Testis (tissue), 2 donors: ENCODE measurements around the gene ARHGAP31.

ENCODE experiments used
- CTCF ChIP-seq, 3 experiments: fragments of 450-650 bp in 2 of 3; fragments of 200-600 bp in 1 of 3; sonication (generic) in 1 of 3; IDR thresholded peaks; one replicate each; pipeline ENCODE4 v1.5.1; 2016 to 2019; ENCODE audit warnings: antibody characterized with exemption in 3 of 3, mild to moderate bottlenecking in 2 of 3, moderate library complexity in 1 of 3
- POLR2A ChIP-seq: fragments of 450-650 bp; IDR thresholded peaks from one replicate; pipeline ENCODE4 v1.6.1; 2017; ENCODE audit warnings: antibody characterized with exemption, mild to moderate bottlenecking, moderate library complexity

- TF ChIP-seq CTCF (IDR thresholded peaks at IDR 0.05) (no peak), POLR2A (no peak)
These were observed 34.4 kb upstream of the ARHGAP31 start for GRCh38 chr3:119259821-119260220.
